ENCODE data around the gene NPAS3. TPM values are rescaled to one million over a fixed set of nuclear protein-coding genes. Genes with fewer than 3 reads are reported as not detected.

Gene NPAS3
- total RNA-seq, 1 donor, result 0.36 TPM

DNA sequence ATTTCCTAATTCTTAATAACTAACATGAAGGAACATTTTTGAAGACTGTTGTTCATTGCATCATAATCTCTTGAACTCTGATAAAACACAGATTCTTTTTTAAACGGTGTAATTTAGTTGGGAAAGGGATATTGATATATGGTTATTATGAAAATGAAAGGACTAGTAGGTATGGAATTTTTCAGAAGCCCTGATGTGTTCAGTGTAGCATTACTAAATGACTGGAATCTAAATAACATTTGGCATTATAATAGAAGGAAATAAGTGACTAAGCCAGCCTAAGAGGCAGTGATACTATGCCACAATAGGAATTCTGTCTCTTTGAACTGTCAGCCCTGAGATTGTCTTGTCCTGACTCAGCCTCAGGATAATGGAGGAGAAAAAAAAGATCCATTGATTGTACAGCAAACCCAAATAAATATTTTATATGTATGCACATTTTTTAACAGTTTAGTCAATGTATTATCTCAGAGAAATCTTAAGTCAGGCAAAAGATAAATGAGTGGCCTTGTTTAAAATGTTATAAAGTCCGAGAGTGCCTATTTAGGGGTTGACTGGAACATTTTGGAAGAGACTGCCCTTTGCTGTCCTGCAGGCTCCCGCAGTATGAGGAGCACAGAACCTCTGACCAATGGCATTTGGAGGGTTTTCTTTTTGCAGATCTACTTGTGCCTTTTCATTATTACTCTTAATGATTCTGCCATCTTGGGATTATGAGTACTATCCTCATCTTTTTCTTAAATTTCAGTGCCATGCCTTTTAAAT is 741.0 kb downstream of the NPAS3 start:
- no peak overlapping the region for H3K4me3 ChIP-seq (ENCODE audit: low read depth, low read length)
- peak; percentile 83 for DNase-seq (ENCODE audit: low read depth)
- TF ChIP-seq, protein P1, sequence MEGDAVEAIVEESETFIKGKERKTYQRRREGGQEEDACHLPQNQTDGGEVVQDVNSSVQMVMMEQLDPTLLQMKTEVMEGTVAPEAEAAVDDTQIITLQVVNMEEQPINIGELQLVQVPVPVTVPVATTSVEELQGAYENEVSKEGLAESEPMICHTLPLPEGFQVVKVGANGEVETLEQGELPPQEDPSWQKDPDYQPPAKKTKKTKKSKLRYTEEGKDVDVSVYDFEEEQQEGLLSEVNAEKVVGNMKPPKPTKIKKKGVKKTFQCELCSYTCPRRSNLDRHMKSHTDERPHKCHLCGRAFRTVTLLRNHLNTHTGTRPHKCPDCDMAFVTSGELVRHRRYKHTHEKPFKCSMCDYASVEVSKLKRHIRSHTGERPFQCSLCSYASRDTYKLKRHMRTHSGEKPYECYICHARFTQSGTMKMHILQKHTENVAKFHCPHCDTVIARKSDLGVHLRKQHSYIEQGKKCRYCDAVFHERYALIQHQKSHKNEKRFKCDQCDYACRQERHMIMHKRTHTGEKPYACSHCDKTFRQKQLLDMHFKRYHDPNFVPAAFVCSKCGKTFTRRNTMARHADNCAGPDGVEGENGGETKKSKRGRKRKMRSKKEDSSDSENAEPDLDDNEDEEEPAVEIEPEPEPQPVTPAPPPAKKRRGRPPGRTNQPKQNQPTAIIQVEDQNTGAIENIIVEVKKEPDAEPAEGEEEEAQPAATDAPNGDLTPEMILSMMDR (IDR thresholded peaks at IDR 0.05; ENCODE audit: insufficient read depth, low read length), result no peak

DNA sequence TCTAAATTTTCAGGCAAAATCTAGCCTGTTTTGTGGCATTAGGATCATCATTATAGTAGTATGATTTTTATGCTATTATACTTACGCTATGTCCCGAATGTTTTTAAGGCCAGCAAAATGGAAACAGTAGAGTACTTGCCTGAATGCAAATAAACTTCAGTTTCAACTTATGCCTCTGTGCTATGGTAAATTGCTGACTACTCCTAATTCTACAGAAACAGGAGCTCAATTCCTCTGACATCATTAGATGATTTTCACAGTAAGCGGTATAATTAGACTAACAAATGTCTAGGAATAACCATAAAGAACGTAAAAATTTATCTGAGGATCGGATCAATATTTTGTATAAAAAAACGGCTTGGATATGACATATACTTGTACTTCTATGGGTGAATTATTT is 742.2 kb downstream of the NPAS3 start:
- no peak for DNase-seq (ENCODE audit: low read depth)
- H3K4me3 ChIP-seq (ENCODE audit: low read depth, low read length), result no peak overlapping the region
- TF ChIP-seq, protein P1 (IDR thresholded peaks at IDR 0.05; ENCODE audit: insufficient read depth, low read length), result no peak

DNA sequence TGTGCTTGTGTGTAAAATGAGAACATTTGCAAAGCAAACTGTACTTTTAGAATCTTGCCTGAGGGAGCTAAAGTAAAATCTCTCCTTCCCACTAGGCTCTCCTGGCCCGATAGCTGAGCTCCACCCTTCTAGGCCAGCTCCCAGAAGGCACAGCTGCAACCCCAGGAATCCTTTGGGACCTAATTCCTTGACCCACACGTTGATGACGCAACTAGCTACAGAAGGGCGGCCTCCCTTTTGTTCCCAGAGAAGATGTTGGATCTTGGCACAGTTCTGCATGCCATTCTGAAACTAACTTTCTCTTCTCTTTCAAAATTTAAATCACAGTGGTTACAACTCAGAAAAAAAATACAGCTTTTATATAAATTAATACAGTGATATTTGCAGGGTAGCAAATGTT is 744.1 kb downstream of the NPAS3 start:
- H3K4me3 ChIP-seq (ENCODE audit: low read depth, low read length), result no peak overlapping the region
- peak; percentile 99 for DNase-seq (ENCODE audit: low read depth)
- TF ChIP-seq, protein P1 (IDR thresholded peaks at IDR 0.05; ENCODE audit: insufficient read depth, low read length), result no peak

DNA sequence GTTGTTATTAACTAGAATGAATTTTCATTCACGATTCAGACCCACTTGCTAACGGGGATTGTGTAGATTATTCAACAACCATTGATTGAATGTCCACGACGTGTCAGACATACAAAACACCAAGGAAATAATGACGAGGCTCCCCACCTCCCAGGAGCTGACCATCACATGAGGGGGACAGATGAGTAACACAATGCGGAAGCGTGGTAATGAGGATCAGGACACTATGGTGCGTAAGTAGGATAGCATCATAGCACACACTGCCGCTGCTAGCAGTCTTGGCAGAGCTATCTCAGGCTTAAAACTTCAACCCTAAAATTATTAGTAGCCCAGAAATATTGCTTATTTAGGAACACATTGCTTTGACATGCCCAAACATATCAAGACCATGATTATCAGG is 746.3 kb downstream of the NPAS3 start:
- H3K4me3 ChIP-seq (ENCODE audit: low read depth, low read length), result no peak overlapping the region
- no peak for DNase-seq (ENCODE audit: low read depth)
- TF ChIP-seq, protein P1 (IDR thresholded peaks at IDR 0.05; ENCODE audit: insufficient read depth, low read length), result no peak

DNA sequence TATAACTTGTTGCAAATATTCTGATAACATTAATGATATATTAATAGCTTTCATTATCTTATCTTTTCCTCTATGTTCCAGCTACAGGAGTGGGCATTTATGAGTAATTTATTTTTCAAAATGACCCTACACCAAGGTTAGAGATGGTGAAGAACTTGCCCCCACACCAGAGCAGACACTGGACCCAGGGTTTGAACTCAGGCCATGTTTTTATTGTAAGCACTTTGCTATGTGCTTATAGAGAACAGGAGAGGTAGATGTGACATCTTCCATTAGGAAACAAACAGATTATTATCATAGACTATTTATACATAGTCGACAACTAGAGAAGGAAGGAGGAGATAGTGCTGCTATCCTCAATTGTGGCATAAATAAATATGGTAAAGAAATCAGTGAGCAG is 747.0 kb downstream of the NPAS3 start:
- no peak overlapping the region for H3K4me3 ChIP-seq (ENCODE audit: low read depth, low read length)
- TF ChIP-seq, protein P1 (IDR thresholded peaks at IDR 0.05; ENCODE audit: insufficient read depth, low read length), result no peak
- DNase-seq (ENCODE audit: low read depth), result no peak

DNA sequence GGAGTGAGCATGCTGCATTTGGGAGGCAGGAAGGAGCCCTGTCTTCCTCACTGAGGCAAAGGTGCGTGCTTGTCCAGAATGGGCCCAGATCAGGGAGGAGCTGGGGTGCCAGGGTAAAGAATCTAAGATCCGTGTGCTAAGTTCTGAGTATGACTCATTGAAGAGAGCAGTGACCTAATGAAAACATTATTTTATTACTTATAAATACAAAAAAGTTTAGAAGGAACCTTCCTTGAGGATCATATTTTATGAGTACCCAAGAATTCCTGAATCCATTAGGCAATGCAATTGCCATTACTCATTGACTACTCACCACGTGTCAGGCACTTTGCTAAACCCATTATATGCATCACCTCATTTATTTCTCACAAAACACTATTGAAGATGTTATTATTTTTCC is 747.5 kb downstream of the NPAS3 start:
- DNase-seq (ENCODE audit: low read depth), result peak; percentile 61
- TF ChIP-seq, protein P1 (IDR thresholded peaks at IDR 0.05; ENCODE audit: insufficient read depth, low read length), result no peak
- no peak overlapping the region for H3K4me3 ChIP-seq (ENCODE audit: low read depth, low read length)

DNA sequence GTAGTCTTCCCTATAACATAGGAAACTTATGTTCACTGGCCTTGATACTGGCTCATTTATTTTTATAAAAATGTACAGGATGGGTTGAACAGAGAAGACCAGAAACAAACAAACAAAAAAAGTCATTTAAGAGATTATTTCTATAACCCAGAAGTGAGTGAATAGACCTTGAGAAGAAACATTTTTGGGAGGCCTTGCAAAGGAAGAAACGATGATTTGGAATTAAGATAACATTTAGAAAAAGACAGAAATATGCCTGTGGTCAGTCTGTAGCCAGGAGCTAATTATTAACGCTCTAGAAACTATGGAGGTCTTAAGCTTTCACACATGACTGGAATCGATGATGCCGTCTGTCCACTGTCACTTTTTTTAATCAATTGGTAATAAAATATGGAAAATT is 748.2 kb downstream of the NPAS3 start:
- H3K4me3 ChIP-seq (ENCODE audit: low read depth, low read length), result no peak overlapping the region
- TF ChIP-seq, protein P1 (IDR thresholded peaks at IDR 0.05; ENCODE audit: insufficient read depth, low read length), result no peak
- DNase-seq (ENCODE audit: low read depth), result no peak
